Measurements from ENCODE around the gene PDE4A. TPM values are rescaled to one million over a fixed set of nuclear protein-coding genes. Genes with fewer than 3 reads are reported as not detected.

PDE4A gene
- total and polyA plus RNA-seq, 2 of the 8 experiments (the other 6 are each of a cell fraction or from before 2014, with no cell fraction given), result 2.0 to 4.4 TPM

- TF ChIP-seq POU5F1 (IDR thresholded peaks at IDR 0.05; ENCODE audit: low read depth, low read length), result no peak
- TF ChIP-seq SP4 (IDR thresholded peaks at IDR 0.05; ENCODE audit: low read length), result 0 out of 2 replicates have a peak, but pooled peaks have one; percentile 66
- TF ChIP-seq JUND (IDR thresholded peaks at IDR 0.05; ENCODE audit: low read length), result no peak
- TF ChIP-seq SP2 (IDR thresholded peaks at IDR 0.05; ENCODE audit: low read length), result peak; percentile 13; the same call in 1 of the 2 replicates
- TF ChIP-seq EGR1 (IDR thresholded peaks at IDR 0.05; ENCODE audit: borderline replicate concordance, low read depth, low read length), result peak; percentile 100
- peak; percentile 63 for TF ChIP-seq SAP30 (IDR thresholded peaks at IDR 0.05; ENCODE audit: insufficient read depth, insufficient replicate concordance, low read length)
- TF ChIP-seq SIN3A (conservative IDR thresholded peaks at IDR 0.05 in 1 of 2, IDR thresholded peaks at IDR 0.05 in 1 of 2; ENCODE audit: low read depth in 1 of 2, low read length in 2 of 2), result peak in 1 of 2 experiments; percentile 80; a peak in 2 of 4 replicates
- no peak for TF ChIP-seq JUN (IDR thresholded peaks at IDR 0.05; ENCODE audit: low read depth, low read length)
- TF ChIP-seq, protein P1, sequence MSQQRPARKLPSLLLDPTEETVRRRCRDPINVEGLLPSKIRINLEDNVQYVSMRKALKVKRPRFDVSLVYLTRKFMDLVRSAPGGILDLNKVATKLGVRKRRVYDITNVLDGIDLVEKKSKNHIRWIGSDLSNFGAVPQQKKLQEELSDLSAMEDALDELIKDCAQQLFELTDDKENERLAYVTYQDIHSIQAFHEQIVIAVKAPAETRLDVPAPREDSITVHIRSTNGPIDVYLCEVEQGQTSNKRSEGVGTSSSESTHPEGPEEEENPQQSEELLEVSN (IDR thresholded peaks at IDR 0.05), result peak; percentile 93
- TF ChIP-seq TBP (IDR thresholded peaks at IDR 0.05; ENCODE audit: low read depth, low read length), result peak; percentile 10; the same call in 1 of the 2 replicates
- peak; percentile 33 for TF ChIP-seq RNF2 (IDR thresholded peaks at IDR 0.05; ENCODE audit: borderline replicate concordance, low read depth, low read length, missing control alignments, poor library complexity, severe bottlenecking)
- peak; percentile 50; the same call in 1 of the 2 replicates for TF ChIP-seq CHD2 (IDR thresholded peaks at IDR 0.05; ENCODE audit: low read length)
- no peak for TF ChIP-seq MAFK (IDR thresholded peaks at IDR 0.05; ENCODE audit: low read depth, low read length)
- peak; percentile 86 for TF ChIP-seq SP1 (IDR thresholded peaks at IDR 0.05; ENCODE audit: low read depth, low read length)
- TF ChIP-seq, protein P2, sequence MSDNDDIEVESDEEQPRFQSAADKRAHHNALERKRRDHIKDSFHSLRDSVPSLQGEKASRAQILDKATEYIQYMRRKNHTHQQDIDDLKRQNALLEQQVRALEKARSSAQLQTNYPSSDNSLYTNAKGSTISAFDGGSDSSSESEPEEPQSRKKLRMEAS (IDR thresholded peaks at IDR 0.05), result peak; percentile 97
- no peak for TF ChIP-seq TCF12 (IDR thresholded peaks at IDR 0.05; ENCODE audit: low read depth, low read length)
- TF ChIP-seq CREB1 (IDR thresholded peaks at IDR 0.05), result peak; percentile 57; the same call in 1 of the 2 replicates
Measured at GRCh38 chr19:10419646-10420443, 493 bp upstream of the PDE4A start (continued).

Measured in H1 (cell line).